NB4 (cell line): Measurements from ENCODE around the gene LITAFD.

Experiments used
- CTCF ChIP-seq: IDR thresholded peaks from one replicate; pipeline ENCODE4 v1.5.1; 2012; ENCODE audit warnings: low read depth, low read length
- MAX ChIP-seq: IDR thresholded peaks from 2 replicates; pipeline ENCODE4 v1.6.1; 2011; ENCODE audit warnings: low read depth, low read length
- POLR2A ChIP-seq: IDR thresholded peaks from 2 replicates; pipeline ENCODE4 v1.6.1; 2011; ENCODE audit warnings: mild to moderate bottlenecking; ENCODE audit not compliant: insufficient read length; ENCODE audit errors: extremely low read depth

DNA sequence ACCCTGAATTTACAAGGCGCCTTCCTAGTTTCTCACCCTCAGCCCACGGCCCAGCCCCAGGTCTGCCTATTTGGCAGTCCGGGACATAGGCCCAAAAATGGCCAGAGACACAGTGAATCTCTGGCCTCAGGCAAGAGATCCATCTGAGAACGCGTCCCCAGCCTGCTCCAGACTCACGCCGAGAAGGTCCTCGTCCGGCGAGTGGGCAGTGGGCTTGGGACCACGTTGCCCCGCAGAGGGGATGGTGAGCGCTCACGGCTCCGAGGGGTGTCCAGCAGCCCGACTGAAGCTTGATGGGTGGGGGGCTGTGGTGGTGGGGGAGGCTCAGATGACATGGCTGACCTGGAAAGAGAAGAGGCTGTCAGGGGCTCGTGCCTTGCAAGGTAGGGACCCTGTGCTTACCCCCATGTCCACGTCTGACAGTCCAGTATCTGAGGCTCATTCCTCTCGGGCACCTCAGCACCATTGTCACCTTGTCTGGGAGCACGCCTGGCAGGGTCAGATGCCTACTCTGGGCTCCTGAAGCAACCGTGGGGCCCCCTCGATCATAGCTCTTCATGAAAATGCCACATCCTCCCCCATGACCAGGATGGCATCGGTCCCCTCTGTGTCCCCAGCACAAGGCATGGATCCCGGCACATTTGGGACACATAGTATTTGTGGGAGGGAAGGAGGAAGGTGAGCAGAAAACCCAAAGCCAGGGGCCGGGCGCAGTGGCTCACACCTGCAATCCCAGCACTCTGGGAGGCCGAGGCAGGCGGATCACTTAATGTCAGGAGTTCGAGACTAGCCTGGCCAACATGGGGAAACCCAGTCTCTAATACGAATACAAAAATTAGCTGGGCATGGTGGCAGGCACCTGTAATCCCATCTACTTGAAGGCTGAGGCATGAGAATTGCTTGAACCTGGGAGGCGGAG lies 22.9 kb upstream of the LITAFD start:
- TF ChIP-seq POLR2A (no peak), CTCF (no peak), MAX (no peak)
